Amniotic epithelial cell (primary cell): ENCODE measurements around the gene LEKR1.

ENCODE experiments used
- DNase-seq: peaks from one replicate; pipeline ENCODE4 v3.0.0-alpha.2; 2010; ENCODE audit warnings: low read depth

The LEKR1 gene

DNA sequence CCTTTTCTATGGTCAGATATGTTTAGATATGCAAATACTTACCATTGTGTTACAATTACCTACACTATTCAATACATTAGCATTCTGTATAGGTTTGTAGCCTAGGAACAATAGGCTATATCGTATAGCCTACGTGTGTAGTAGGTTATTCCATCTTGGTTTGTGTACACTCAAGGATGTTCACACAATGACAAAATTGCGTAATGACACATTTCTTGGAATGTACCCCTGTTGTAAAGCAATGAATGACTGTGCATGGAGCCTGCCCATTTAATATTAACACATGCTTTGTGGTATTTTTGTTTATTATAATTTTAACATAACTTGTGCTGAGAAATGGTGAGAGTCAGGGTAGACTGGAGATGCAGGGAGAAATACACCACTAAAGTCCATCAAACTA lies 154.9 kb downstream of the LEKR1 start:
- no peak for DNase-seq

DNA sequence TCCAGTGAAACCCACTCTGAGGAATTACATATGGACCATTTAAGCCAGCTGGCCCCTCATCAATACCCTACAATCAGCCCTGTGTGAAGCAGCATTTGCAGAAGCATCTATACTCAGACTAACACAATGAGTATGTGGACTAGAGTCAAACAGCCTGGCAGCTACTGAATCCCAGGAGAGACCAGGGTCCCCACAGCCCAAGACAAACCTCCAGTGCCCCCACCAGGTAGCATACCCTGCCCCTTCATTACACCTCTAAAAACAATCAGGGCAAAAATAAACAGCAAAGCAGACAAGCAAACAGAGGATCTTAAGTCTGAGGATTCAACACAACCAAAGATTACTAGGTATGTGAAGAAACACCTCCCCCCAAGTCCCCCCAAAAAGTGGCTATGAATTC lies 157.4 kb downstream of the LEKR1 start:
- no peak for DNase-seq

DNA sequence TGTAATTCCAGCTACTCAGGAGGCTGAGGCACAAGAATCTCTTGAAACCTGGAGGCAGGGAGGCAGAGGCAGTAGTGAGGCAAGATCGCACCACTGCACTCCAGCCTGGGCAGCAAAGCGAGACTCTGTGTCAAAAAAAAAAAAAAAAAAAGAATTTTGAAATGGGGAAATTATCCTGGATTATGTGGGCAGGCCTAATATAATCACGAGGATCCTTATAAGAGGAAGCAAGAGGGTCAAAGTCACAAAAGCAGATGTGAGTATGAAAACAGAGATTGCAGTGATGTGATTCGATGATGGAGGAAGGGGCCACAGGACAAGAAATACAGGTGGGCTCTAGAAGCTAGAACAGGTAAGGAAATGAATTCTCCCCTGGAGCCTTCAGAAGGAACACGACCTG lies 159.6 kb downstream of the LEKR1 start:
- no peak for DNase-seq

DNA sequence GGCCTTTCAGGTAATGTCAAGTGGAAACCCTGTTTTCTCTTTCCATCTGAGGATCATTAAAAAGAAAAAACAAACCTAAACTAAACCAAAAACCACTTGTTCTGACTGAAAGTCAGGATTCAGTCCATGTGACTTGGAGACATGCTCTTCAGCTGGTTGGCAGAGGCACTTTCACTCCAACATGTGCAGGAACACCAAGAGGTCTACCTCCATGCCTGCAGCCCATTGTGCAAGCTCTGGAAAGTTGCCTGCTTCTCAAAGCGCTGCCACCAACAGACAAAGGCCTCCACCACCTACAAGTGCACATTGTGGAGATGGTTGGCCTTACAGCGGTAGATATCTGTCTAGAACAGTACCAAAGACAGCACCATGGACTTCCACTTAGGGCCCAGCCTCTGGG lies 161.8 kb downstream of the LEKR1 start:
- DNase-seq = no peak

GRCh38 chr3:156997351-156997750 lies 171.2 kb downstream of the LEKR1 start:
- DNase-seq = peak; percentile 78

- no peak for DNase-seq
Observed at GRCh38 chr3:157001221-157001957, 175.2 kb downstream of the LEKR1 start.

GRCh38 chr3:157021679-157022078 lies 195.5 kb downstream of the LEKR1 start:
- DNase-seq = no peak

GRCh38 chr3:157023226-157023625 lies 197.1 kb downstream of the LEKR1 start:
- DNase-seq = no peak

- DNase-seq = no peak
Observed at GRCh38 chr3:157026091-157026490, 199.9 kb downstream of the LEKR1 start.

GRCh38 chr3:157027861-157028745 lies 201.9 kb downstream of the LEKR1 start:
- DNase-seq = peak; percentile 21

DNA sequence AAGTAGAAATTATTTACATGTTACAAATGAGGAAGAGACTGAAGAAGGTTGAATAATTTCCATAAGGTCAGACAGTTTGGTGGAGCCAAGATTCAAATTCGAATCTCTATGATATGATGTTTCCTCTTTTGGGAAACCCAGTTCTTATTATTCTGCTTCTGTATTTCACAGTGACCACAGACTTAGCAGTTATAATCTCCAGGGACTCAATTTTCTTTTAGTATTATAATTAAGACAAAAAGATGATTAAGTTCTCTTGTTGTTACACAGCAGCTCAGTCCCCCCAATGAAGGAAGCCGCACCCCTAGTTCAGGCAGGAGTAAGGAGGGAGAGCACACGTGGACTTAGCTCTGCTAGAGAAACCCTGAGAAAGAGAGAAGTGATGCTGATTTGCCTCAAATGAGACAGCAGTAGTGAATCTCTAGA lies 203.2 kb downstream of the LEKR1 start:
- DNase-seq = no peak

DNA sequence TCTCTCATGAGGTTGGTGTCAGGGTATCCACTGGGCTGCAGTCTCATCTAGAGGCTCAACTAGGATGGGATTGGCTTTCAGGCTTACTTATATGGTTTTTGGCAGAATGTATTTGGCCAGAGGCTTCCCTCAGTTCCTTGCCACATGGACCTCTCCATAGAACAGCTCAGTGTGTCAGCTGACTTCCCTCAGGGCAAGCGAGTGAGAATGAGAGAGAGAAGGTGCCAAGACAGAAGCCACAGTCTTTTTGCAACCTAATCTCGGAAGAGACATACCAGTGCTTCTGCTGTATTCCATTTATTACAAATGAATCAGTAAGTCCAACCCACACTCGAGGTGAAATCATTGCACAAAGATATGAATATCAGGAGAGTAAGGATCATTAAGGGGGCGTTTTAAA lies 204.6 kb downstream of the LEKR1 start:
- no peak for DNase-seq

DNA sequence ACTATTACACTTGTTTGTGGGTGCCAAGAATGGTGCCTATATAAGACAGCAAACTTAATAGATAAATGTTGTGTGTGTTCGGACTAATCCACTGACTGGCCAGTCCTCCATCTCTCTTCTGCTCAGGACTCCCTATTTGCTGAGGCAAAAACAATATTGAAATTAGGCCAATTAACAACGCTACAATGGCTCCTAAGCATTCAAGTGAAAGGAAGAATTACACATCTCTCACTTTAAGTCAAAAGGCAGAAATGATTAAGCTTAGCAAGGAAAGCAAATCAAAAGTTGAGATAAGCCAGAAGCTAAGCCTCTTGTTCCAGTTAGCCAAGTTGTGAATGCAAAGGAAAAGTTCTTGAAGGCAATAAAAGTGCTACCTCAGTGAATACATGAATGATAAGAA lies 206.8 kb downstream of the LEKR1 start:
- DNase-seq = no peak

- no peak for DNase-seq
Observed at GRCh38 chr3:157040456-157040855, 214.3 kb downstream of the LEKR1 start.

DNA sequence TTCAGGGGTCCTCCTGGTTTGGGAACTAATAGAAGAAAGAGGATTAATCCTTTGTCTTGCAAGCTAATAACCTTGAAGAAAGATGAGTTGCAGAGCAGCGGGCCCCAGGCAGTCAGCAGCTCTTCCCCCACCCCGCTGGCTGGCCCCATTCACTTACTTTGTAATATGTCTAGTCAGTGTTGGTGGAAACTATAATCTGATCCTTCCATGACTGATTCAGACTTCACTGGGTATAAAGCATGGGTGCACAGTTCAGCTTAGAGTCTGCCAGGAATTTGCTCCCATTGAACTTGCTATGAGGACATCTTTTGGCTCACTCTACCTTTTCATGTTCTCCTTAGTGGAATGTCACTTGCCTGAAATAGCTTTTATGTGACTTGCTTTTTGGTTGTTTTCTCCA lies 216.1 kb downstream of the LEKR1 start:
- no peak for DNase-seq

DNA sequence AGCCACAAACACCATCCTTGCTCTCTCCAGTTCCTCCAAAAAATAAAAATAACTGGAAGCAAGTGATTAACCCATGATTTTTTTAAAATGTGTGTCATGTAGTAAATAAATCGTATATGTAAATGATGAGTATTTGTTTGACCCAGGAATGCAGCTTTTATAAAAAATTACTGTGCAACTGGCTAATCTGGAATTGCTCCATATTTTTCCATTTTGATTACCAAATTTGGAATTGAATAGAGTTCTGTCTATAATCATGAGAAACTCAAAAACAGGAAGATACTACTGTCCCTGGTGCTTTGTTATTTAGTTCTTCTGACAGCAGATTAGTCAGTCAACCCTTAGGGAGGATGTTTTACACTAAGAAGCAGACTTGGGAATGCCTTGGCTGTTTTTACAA lies 217.6 kb downstream of the LEKR1 start:
- no peak for DNase-seq

GRCh38 chr3:157045238-157045850 lies 219.2 kb downstream of the LEKR1 start:
- peak; percentile 56 for DNase-seq

GRCh38 chr3:157046520-157046919 lies 220.4 kb downstream of the LEKR1 start:
- DNase-seq = no peak

DNA sequence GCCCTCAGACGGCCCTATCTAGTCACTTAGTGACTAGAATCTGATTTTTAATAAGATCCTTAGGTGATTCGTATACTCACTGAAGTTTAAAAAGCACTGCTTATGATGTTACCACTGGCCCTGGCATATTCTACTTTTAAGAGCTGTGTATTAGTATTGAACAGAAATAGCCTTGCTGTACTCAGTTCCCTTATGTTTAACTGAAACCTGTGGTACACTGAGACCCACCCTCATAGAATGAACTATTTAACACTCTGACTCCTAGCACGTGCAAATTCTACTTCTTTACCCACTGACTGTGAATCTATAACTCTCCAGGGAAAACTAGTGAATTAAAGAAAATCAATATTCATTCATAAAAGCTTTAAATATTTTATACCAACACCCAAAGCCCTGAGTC lies 224.9 kb downstream of the LEKR1 start:
- DNase-seq = no peak

DNA sequence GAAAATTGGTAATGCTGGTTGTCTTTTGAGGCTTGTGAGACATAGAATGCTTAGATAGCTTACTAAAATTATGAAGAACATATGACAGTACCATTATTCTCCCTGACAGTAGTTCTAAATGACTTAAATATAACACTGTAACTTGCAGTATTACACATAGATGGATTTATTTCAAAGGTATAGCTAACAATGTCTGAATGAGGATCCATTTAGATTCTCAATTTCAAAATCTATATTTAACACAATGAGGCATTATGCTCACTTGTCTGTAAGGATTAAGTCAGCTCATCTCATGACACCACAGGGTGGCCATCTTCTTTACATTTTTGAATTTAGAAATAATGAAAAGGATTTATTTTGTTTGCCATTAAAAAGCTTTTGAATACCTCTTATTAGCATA lies 225.4 kb downstream of the LEKR1 start:
- no peak for DNase-seq

GRCh38 chr3:157056035-157056434 lies 229.9 kb downstream of the LEKR1 start:
- no peak for DNase-seq

DNA sequence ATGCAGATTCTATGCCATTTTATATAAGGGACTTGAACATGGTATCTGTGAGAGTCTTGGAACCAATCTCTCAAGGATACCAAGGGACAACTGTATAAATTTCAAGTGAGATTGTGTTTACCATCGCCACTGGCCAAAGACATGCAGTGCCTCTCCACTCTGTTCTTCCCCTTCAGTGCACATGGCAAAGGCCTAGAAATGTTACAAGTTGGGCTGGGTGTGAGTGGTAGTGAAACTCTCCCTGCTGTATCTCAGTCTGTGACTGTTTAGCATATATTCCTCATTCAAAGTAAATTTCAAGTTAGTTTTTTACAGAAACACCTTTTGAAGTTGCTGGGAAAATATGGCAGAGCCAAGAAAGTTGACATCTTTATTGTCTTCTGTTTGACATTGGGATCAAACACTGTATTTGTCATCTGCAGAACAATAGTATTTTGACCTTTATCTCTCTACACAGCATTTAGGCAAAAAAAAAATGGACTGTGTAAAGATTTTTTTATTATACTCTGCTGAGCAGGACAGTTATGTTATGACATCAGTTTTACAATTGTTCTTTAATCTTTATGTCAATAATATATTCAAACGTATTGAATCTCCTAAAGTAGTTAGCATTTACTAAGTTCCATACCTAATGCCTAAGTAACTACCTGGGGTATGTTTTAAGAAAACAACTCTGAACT lies 232.4 kb downstream of the LEKR1 start:
- DNase-seq = no peak
